ENCODE measurements around the gene GCGR.

GCGR gene

DNA sequence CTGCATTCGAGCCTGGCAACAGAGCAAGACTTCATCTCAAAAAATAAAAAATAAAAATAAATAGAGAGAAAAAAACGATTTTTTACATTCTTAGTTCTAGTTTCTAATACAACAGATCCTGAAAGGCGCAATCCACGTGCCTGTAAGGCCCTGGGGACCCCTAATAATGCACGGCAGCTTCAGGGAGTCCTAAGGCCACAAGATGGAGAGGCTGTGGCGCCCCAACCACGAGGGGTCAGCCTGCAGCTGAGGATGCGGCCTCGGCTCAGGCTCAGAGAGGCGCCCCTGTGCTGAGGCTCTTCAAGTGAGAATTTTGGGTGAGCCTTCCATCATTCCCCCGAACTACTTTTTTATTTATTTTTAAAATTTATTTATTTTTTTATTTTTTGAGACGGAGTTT lies 45.5 kb downstream of the GCGR start:
- no peak for DNase-seq

DNA sequence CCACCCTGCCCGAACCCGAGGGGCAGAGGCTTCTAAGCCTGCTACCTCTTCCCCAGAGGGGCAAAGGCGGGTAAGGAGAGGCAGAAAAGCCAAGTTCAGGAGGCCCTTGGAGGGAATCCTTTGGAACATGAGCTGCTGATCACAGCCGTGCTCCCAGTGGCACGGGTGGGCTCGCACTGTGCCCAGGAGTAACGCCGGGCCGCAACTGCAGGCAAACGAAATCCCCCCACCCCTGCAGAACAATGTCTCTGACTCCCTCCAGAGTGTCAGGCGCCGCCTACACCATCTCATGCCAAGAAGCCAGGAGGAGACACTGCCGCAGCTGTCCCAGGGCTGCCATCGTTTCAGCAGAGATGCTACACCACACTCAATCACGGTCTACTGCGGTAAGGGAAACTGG lies 47.5 kb downstream of the GCGR start:
- no peak for DNase-seq

DNA sequence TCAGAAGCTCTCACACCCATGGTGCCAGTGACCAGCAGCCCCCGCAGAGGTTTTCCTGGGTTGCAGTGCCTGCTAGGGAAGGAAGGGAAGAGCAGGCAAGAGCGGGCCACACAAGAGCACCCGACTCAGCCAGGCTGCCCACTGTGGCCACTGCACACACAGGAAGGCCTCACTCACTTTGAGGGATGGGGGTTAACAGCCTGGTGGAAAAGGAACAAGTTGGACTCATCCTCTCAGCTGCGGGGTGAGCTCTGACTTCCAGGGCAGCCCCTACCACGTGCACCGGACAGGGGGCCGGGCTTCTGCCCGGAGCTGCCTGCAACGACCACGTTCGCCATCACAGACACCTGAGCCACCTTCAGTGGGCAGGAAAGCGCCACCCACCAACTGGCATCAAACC lies 48.3 kb downstream of the GCGR start:
- no peak for DNase-seq

DNA sequence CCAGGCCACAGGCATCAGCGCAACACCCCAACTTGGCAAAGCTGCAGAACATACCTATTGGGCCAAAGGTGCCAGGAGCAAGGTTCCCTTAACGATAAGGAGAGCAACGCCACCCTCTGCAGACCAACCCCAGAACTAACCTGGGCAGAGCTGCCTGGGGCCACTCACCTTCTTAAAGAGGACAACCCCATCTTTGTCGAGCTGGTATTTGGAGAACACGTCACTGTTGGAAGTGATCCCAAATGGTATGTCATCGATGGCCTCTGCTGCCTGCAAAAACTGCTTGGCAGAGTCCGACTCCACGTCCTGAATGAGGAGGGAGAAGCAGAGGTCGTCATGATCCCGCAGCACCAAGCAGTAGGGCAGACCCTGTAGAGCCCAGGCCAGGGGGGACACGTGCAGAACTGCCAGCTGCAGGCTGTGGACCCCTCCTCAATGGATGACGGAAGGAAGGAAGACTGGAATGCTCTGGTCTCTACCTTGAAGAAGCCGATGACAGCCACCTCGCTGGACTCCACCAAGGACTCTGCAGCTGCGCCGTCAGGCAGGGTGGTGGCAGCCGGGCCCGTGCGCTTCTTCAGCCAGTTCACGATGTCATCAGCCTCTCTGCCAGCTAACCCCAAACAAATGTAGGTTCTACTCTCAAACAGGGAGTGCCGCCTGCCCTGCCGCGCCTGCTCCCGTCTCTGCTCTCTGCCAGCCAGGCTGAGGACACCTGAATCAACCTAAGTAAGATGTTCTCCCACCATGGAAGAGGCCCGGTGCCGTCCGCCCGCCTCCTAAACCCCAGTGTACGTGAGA lies 51.2 kb downstream of the GCGR start:
- no peak for DNase-seq

DNA sequence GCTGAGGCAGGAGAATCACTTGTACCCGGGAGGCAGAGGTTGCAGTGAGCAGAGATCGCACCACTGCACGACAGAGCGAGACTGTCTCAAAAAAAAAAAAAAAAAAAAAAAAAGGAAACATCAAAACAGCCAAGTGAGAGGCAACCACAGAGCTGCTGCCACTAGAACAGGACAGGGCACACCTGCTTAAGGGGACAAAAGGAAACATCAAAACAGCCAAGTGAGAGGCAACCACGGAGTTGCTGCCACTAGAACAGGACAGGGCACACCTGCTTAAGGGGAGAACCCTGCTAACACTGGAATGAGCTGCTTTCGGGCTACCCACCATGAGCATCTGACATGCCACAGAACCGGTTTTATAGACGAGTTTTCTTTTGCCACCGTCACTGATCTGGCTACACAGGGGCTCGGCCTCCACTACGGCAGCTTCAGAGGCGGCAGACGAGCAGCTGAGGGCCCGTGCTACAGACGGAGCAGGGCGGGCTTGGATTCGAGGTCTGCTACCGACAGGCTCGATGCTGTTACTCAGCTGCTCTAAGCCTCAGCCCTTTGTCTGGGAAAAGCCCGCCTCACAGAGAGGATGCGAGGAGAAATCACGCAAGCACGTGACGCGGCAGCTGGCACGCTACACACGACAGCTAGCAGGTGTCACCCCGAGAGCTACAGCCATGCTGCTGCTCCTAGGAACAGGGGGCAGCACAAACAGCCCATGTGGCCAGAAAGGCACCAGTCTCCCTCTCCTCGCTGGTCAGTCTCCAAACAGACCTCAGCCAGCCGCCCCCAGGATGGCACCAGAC lies 54.4 kb downstream of the GCGR start:
- DNase-seq = no peak

DNA sequence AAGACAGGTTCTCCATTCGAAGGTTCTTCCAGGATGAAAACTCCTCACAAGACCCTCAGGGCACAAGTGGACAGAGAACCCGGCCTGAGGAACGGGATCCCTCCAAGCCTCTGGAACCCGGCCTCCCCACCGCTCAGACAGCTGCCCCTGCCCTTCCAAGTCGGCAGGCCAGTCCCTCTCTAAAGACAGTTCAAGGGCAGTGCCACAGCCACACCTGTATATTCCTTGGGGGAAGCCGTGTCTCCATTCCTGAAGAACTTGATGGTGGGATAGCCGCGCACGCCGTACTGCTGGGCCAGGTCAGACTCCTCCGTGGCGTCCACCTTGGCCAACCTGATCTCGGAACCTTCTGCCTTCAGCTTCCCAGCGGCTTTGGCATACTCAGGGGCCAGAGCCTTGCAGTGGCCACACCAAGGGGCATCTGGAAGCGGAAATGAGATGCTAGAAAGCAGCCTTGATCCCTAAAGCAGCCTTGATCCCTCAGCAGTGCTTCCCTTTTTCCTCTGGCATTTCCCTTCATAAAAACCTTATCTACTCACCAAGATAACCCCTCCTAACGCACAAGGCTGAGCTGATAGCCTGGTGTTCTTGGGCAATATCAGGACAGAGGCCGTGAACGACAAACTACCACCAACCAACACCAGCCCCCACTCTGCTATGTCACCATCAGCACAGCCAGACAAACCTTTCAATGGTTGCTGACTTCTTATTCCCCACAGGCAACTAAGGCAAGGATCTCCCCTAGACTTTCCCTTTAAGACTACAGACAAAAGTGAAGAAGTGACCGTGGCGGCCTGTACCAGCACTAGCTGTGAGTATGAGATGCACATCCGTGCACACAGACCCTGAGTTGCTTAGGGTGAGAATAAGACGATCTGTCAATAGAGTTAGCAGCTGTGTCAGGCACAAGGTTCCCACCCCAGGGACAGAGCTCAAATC lies 55.3 kb downstream of the GCGR start:
- no peak for DNase-seq

DNA sequence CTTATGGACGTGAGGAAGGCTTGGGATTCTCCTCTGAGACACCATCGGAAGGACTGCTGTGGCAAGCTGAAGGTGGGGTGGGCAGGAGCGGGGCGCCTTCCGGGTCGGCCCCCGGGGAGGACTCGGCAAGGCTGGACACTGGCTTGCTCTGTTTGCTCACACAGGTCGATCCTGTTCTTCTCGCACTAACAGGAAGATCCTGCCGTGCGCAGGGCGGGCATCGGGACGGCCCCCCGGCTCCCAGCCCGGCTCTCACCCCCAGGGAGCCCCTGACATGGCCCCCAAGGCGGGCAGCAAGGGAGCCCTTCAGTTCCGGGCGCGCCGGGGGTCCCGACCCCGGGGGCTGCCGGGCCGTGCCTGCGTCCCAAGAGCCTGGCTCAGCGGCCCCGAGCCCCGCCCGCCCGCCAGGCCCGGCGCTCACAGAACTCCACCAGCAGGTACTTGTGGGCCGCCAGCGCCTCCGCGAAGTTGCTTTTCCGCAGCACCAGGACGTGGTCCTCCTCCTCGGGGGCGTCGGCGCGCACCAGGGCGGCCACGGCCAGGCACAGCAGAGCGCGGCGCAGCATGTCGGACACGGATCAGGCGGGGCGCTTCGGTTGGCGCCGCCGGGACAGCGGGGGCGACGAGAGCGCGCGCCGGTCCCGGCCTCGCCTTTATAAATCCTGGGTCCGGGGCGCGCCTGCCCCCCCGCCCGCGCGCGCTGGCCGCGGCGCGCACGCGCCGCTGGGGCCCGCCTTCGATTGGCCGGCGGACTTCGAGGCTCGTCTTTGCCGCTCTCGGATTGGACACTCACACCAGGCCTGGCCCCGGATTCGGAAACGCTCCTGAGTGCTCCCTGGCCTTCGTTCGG lies 56.2 kb downstream of the GCGR start, which contains the start of gene P4HB:
P4HB (minus strand) TSS at position 630 of the 850 bp plus-strand sequence; CDS start at position 566, 64 bp downstream.
- DNase-seq = peak; percentile 88

DNA sequence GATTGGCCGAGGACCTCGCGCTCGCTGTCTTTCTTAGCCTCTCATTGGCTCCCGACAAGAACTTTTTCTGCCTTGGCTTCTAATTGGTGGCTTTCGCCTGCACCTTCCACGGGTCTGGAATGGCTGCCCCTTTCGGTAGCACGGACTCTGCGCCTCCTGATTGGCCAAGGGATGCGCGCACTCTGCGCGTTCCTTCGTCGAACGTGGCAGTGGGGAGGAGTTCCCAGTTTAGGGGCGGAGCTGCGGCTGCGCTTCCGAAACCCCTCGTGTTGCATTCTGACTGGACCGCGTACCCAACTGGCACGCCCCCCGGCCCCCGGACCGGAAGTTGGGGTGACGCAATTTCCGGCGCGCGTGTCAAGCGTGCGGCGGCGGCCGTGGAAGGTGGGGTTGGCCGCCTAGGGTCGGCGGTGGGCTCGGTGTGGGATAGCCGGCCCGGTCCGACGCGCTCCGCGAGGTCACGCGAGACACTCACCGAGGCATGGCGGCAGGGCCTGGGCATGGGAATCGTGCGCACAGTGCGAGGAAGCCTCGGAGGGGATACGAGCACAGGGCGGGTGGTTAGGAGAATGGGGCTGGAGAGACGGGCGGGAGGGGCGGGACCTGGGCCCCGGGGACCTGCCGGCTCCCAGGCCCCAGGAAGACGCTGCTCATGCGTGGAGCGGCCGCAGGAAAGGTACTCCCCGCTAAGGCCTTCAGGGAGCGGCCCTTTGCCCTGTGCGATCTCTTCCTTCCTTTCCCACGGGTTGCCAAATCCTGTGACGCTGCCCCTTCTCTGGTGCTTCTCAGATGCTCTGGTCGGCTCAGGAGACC lies 57.0 kb downstream of the GCGR start:
- DNase-seq = peak; percentile 98

DNA sequence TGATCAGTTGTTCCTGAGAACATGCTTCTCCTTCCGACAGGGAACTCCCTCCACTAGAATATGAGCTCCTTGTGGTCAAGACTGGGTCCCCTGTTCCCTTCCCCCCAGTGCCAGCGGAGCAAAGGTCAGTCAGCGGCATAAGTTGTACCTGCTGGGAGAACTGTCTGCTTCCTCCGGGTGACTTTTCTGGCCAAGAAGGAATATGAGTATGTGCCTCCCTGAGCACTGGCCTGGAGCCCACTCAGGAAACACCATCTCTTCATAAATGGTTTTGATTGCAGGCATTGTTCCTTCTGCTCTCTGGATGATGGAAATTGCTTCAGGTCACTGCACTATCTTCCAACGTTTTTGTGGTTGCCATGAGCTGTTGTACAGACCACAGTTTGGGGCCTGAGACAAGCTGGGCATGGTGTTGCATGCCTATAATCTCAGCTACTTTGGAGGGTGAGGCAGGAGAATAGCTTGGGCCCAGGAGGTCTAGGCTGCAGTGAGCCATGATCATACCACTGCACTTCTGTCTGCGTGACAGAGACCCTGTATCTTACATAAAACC lies 59.2 kb downstream of the GCGR start:
- no peak for DNase-seq

Measured in right kidney (tissue), 1 donor.